HS-5 (cell line): Measurements from ENCODE around the gene SEPTIN2.
"Not testable (repeated sequence)": the region's sequence is repeated elsewhere in the genome, so short reads cannot be mapped to it uniquely, and the experiment has no call there.

Source experiments
- DNase-seq: peaks from one replicate; pipeline ENCODE4 v3.0.0-alpha.2; 2012; ENCODE audit warnings: low read depth

The SEPTIN2 gene

DNA sequence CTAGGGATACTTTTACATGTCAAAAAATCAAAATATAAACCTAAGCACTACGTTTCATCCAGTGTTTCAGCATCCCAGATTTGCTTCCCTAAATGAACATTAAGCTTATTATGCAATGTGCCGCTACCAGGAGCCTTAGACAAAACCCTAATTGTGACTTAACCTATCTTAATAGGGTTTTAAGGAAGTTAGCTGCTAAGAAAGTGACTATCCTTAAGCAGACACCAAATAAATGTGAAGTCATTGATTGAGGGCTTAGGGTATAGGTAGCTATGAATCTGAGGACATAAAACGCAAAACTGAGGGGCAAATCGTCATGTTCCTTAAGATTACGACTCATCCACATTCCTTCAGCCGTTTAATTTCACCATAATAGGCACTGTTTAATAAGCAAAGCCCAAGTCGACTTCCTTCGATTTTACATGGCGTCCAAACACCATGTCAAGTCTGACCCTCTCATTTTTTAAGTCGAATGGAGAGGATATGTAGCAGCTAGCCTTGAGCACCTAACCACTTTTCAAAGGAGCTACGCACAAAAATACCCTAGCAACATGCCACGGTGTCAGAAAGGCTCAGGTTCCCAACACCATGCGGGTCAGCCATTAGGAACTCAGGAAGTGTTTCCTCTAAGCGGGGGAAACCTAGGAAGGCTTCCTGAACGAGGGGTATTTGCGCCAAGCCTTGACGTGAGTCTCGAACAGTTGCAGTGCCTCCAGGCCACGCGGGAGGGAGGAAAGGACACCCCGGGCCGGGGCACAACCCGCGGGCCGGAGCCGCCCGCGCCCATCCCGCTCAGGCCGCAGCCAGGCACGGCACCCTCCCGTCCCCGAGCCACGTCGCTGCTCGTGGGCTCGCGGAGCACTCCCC, 1.3 kb upstream of the SEPTIN2 start:
- peak; percentile 40 for DNase-seq

DNA sequence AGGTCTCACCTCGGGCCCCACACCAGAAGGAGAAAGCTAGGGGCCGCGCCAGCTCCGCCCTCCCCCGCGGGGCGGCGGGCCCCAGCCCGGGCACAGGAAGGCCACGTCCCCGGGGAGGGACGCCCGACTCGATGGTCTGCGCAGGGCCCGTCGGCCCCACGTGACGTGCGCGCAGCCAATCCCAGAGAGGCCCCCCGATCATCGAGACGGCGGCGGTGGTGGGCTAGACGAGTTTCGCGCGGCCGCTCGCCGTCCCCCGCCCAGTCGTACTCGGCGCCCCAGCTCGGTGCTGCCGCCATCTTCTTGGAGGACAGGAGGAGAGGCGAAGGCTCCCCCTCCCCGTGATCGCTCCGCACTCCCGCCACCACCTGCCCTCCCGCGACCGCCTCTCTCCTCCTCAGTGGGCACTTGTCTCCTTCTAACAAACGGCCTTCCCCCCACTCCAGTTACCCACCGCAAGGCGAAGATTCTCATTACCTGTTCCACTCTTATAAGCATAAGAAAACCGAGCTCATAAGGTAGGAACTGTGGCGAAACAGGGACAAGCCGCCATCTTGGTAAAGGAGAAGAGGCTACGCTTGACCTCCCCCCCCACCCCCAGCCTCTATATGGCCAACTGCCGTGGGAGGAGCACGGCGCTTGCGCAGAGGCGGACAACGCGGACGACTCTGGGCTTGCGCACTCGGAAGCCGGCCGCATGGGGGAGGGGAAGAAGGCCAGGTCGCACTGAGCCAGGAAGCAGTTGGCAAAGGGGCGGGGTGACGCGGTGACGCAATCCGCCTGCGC, 439 bp upstream of the SEPTIN2 start, which contains the start of gene HDLBP:
Gene HDLBP, minus strand, starts transcription at position 580 of the 786 bp plus-strand sequence. CDS start 48,803 bp downstream, outside the sequence.
- DNase-seq, result peak; percentile 98

DNA sequence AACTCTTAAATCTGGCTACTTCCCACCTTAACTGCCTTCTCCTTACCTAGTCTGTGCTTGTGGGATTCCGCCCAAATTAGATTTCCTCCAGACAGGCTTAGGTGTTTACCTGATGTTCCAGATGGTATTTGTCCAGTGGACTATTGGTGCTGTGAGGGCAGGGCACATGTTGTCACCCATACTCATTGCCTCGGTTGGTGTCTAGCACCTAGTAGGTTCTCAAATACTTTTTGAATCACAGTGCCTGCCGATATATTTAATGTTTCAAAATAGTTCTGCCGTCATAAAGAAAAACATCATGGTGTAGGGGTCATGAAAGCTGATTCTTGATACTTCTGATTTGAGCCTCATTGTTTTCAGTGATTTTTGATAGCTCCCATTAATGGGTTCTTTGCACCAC, 1.1 kb downstream of the SEPTIN2 start:
- no peak for DNase-seq

DNA sequence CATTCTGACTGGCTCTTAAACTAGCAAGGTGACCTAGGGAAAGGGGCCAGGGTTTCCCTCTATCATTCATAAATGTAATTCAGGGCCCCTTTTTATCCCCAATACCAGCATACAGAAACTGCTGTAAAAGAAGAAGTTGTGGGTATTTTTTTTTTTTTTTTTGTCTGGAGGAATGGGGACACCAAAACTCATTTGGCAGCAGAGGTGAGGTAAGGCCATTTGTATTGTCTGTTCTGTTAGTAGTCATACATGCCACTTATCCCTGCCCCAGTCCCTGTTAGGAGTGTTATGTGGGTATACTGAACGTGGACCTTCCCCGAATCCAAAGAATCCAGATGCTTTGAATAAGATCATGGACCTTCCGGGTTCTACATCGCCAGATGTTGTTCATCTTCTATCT, 1.7 kb downstream of the SEPTIN2 start:
- no peak for DNase-seq

DNA sequence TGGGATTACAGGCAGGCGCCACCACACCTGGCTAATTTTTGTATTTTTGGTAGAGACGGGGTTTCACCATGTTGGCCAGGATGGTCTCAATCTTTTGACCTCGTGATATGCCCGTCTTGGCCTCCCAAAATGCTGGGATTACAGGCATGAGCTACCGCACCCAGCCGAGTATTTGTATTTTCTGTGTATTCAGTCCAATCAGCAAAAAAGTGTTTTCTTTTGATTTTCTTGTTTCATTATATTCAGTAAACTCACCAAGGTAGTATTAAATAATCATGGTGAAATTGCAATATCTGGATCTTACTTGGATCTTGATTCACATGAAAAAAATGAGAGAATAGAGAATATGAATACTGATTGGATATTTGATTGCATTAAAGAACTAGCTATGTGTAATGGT, 3.1 kb downstream of the SEPTIN2 start:
- not testable (repeated sequence) for DNase-seq

DNA sequence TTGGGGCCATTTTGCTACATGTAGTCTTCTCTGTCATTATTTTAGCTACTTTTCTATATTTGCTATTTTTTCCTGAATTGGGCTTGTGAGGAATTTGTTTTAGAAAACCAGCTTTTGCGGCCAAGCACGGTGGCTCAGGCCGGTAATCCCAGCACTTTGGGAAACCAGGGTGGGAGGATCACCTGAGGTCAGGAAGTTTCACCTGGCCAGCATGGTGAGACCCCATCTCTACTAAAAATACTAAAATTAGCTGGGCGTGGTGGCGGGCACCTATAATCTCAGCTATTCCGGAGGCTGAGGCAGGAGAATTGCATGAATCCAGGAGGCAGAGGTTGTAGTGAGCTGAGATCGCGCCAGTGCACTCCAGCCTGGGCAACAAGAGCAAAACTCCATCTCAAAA, 4.7 kb downstream of the SEPTIN2 start:
- no peak for DNase-seq

DNA sequence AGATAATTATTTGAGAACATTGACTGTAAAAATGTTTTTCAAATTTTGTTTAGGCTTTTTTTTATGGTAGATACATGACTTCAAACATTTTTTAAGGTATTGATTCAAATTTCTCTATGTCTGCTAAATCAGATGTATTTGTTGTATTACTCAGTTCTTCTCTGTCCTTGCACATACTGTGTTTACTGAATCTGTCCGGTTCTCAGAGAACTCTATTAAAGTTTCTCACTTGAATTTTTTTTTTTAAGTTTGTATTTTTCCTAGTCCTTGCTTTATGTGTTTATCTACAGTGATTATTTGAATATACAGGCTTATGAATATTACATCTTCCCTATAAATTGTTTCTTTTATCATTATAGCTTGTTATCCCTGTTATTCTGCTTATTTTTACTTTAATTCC, 5.3 kb downstream of the SEPTIN2 start:
- DNase-seq, result no peak

DNA sequence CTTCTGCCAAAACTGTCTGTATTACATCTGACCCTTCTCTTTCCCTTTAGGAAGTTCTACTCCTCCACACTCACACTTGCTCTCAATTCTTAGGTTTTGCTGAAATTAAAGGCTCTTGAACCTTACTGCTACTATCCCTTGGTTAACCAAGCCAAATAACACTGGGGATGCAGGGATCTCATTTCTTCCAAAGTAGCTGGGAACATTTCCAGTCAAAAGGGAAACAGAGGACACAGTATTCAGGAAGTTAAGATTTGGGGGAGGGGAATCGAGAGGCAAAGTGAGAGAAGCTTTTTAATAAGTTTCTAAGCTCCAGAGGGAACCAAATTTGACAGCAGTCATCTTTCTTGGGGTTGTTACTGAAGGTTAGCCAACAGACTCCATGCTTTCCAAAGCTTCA, 6.2 kb downstream of the SEPTIN2 start:
- DNase-seq, result no peak

DNA sequence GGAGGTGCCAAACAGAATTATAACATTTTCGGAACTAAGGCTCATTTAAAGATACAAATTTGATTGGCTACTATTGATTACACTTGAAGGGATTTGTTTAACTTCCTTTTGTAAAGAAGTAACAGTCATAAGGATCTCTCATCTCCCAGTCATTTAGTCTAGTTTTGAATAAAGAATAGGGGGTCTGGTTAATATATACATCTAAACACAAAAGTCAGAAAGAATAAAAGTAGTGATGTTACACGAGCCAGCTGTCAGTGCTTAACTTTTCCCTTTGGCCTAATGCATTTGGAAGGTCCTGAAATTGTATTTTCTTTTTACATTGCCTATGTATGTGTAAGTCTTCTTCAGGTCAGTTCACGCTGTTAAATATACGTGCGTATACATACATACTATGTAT, 8.1 kb downstream of the SEPTIN2 start:
- no peak for DNase-seq

DNA sequence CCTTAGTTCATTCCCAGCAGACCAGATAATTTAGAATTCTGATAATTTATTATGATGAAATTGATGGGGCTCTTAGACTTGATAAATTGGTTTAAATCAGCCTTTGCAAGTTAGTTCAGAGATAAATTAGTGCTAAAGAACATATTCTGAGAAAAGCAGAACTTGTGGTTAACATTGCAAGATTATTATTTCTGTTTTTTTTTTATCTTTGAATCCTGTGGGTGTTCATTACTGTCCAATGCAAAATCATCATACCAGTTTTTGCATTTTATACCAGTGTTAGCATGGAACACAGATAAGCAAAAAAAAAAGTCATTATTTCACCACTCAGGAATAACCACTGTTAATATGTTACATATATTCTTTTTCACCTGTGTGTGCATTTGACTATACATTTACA, 9.1 kb downstream of the SEPTIN2 start:
- DNase-seq, result no peak

DNA sequence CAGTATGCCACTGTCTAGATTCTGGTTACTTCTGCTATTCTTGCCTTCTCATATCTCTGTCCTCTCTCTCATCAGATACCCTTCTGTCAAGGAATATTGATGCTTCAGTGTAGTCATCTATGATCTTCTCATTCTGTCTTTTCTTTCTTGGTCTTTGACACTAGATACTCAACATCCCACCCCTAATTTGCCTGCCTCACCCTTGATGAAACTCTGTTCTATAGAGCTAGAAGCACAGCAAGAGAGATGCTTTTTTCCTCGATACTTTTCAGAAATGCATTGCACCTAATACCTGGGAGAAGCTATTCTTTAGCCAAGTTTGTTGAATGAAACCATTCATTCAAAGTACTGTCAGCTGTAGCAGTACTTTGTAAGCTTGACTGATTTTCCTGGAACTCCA, 9.5 kb downstream of the SEPTIN2 start:
- no peak for DNase-seq

DNA sequence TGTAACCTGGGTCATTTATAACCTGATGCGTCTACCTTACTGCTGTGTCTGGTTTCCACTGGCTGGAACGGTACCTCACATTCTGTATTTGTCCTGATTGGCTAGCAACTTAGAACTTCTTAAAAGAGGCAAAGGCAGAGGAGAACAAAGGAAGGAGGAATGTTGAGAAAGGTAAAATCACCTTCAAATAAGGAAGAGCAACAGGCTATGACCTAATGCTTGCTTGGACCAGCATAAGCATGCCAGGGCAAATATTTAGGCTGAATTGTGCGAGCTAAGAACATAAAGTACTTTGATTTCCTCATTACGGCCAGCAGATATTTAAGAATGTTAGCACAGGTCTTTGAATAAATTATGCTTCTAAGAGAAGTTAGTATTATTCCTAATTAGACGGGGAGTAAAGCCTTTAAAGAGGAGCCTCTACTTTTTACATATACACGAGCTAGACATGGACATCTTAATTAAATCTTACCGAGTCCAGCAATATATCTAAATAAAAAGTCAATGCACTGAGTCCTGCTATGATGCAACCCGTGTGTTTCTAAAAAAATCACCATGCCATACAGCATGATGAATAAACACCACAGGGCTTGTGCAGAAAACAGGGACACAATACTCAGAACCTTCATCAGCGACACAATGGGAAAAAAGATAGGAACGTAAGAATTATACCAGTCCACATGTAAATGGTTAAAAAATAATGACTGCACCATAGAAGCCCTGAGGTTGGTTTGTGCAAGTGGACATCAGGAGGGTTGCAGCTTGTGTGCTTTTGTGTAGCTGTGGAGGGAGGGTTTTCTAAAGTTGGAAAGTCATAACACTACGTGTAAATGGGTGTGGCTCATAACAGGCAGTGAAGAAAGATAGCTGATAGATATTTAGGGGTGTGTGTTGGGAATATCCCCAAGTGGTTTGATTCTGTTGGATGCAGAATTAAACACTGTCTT, 14.2 kb downstream of the SEPTIN2 start:
- no peak for DNase-seq

DNA sequence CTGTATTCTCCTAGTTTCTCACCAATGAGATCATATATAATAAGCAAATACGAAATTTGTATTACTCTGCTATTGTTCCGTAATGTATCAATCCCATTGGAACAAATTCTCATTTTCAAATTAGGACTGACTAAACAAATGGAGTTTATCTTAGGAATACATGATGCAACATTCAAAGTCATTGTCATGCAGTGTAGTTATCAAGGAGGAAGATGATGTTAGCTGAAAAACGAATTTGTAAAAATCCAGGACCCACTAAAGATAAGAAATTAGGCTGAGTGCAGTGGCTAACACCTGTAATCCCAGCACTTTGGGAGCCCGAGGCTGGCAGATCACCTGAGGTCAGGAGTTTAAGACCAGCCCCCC, 14.9 kb downstream of the SEPTIN2 start:
- DNase-seq, result no peak

DNA sequence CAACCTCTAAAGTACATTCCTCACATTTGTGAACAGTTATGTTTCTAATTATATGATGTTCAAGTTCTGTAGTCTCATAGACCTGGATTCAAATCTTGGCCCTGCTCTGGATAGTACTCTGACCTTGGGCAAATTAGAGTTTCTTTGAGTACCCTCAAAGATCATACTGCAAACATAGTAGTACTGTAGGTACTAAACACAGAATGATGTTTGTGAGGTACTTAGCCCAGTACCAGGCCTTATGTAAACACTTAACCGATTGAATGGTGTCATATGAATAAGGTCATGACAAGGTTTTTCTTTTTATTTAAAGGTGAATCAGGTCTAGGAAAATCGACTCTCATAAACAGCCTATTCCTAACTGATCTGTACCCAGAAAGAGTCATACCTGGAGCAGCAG, 19.1 kb downstream of the SEPTIN2 start:
- DNase-seq, result no peak

DNA sequence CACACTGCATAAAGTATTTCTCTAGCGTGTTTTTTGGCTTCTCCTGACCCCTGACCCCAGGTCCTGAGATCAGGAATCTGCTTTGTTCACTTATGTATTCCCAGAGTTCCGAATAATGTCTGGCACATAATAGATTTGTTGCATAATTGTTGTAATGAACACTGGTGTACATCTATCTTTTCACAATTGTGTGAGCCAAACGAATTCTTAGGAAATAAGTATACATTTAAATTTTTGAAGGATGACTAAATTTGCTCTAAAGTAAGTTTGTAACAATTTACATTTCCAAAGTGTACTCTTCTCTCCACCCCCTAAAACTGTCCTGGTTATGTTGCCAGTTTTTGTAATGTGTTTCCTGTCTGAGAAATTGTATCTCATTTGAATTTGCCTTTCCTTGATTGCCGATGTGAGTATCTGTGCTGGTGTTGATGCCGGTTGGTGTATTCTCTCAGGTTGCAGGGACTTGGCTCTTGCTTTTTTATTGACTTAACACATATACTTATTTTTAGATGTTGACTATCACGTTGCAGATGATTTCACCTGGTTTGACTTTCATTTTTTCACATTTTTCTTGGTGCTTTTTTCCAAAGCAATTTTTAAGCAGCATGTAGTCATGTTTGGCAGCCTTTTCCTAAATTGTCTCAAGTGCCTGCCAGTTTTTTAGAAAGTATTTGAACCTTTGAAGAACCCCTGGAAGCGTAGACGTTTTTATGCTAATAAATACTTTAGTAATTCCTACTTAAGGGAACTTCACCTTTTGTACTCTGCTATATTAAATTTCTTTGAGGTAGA, 24.3 kb downstream of the SEPTIN2 start:
- DNase-seq, result peak; percentile 44

DNA sequence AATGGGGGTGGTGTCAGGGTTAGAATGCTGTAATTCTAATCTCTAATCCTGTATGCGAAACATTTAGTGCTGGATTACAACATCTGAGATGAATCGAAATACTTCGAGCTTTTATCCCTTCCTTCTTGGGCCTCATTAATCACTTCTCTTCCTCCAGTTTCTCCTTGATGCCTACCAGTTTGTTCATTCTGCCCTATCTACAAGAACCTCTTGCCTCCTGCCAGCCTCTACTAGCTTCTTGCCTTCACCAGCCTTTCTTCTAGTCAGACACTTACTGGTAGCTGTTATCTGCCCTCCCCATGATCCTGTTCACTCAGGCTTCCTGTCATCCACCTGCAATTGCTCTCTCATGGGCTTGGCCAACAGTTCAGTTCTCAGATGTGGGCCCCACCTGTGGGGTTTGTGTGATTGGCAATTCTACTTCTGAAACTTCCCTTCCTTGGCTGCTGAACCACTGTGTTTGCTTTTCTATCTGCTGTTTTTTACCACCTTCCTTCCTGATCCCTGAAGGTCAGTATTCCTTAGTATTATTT, 25.0 kb downstream of the SEPTIN2 start:
- DNase-seq, result no peak

DNA sequence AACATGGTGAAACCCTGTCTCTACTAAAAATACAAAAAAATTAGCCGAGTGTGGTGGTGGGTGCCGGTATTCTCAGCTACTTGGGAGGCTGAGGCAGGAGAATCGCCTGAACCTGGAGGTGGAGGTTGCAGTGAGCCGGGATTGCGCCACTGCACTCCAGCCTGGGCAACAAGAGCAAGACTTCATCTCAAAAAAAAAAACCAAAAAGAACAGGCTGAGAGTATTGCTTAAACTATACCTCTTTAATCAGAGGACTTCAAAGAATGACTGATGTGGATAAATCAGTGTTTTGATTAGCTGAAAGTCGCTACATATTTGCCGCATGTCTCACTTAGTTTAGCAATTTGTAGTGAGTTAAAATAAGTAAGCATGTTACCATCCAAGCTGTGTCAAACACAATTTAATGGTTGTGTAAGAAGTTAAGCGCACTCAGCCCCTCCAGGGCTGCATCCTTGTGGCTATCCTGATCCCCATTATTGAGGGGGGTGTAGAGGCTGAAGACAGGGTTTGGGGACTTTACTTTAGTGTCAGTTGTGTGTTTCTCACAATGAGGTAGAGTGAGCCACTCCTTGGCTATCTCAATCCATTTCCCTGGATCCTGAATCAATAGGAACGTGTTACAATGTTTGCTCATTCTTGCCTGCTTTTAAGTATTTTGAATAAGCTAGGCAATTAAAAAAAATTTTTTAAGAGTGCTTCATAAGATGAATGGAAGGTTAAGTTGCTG, 29.4 kb downstream of the SEPTIN2 start:
- peak; percentile 58 for DNase-seq

DNA sequence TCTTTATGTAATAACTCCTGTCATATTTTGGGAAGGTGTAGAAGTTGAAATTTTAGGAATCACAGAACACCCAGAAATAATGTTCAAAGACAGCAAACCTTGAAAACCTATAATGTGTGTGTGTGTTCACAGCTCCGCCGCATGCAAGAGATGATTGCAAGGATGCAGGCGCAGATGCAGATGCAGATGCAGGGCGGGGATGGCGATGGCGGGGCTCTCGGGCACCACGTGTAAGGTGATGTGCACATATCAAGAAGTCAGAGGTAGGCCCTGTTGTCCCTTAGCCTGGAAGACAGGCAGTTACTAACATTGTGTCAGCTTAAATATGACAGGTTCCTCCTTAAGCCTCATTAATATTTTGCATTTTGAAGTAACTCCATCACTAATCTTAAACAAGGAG, 34.2 kb downstream of the SEPTIN2 start:
- no peak for DNase-seq

DNA sequence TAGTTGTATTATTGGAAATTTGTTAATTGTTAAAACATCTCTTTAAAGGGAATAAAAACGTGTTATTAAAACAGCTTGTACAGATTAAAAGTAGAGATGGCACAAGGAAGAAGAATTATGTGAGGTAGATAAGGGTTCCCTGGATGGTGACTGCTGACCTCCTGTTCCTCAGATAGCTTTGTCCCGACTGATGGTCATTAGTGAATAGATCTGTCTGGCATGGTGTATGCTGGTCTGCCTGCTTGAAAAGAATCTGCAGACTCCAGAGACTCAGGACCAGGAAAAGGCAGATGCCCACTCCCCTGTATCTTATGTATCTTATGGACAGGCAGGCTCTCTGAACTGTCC, 34.8 kb downstream of the SEPTIN2 start:
- DNase-seq, result no peak

DNA sequence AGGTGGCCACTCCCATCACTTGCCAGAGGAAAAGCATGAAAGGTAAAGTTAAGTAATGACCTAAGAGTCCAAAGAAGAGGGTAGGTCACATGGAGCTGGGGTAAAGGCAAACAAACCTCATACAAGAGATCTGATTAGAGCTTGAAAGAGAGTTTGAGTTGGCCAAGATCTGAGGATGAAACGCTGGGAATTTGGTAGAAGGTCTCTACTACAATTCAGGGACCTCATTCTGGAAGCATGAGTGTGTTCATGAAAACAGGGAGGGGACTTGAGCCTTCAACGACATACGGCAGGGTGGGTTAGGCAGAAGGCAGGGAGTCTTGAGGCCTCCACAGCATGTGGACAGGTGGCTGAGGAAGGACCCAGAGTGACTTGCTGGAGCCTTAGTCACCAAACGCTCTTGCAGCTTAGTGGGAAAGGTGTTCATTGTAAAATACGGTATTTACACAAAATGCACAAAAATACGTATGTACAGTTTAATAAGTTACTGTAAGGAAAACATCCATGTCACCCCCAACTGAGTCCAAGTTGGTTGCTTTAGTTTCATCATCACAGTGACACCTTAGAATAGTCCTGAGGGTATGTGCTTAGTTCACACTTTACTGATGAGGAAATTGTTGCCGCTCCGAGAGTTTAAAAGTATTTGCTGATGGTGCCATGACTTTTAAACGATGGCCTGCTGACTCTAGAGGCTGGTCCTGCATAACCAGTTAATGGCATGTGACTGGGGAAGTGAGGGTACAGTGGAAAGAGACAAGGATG, 35.3 kb downstream of the SEPTIN2 start:
- no peak for DNase-seq
